Activated T-cell treated with anti-CD3 and anti-CD28 coated beads, Interleukin-2, amount 50 U/mL, for 48 hours (primary cell): Measurements from ENCODE around the gene SPINK7.
"Not testable (repeated sequence)": the region's sequence is repeated elsewhere in the genome, so short reads cannot be mapped to it uniquely, and the experiment has no call there.

Experiments used
- DNase-seq, 2 experiments: peaks; one replicate each; pipeline ENCODE4 v3.0.0-alpha.2; 2020

The SPINK7 gene

GRCh38 chr5:148312153-148312552 lies at the start of gene SPINK7:
SPINK7 (plus strand) TSS chr5:148312423; CDS start chr5:148312484, 61 bp downstream.
- no peak for DNase-seq

GRCh38 chr5:148267962-148268361 lies 44.3 kb upstream of the SPINK7 start:
- DNase-seq: no peak

GRCh38 chr5:148268566-148268965 lies 43.7 kb upstream of the SPINK7 start, which contains the start of gene SPINK13:
SPINK13 (plus strand) TSS chr5:148268794; CDS start chr5:148270073, 1,279 bp downstream.
- DNase-seq: no peak

- DNase-seq: not testable (repeated sequence)
These were observed 37.1 kb upstream of the SPINK7 start for GRCh38 chr5:148275129-148275528.

- not testable (repeated sequence) for DNase-seq
These were observed 31.3 kb upstream of the SPINK7 start for GRCh38 chr5:148280893-148281292.

- not testable (repeated sequence) for DNase-seq
These were observed 30.9 kb upstream of the SPINK7 start for GRCh38 chr5:148281336-148281735.

- DNase-seq: no peak
These were observed 21.7 kb upstream of the SPINK7 start for GRCh38 chr5:148290271-148291195.

- DNase-seq: no peak
These were observed 14.5 kb upstream of the SPINK7 start for GRCh38 chr5:148297731-148298130.

GRCh38 chr5:148306446-148306845 lies 5.8 kb upstream of the SPINK7 start:
- DNase-seq: no peak

GRCh38 chr5:148309019-148309418 lies 3.2 kb upstream of the SPINK7 start:
- no peak for DNase-seq

- no peak for DNase-seq
These were observed 2.5 kb upstream of the SPINK7 start for GRCh38 chr5:148309746-148310145.

- no peak for DNase-seq
These were observed 739 bp upstream of the SPINK7 start for GRCh38 chr5:148311484-148311883.

GRCh38 chr5:148314187-148314586 lies 2.0 kb downstream of the SPINK7 start:
- no peak for DNase-seq

GRCh38 chr5:148314731-148315130 lies 2.5 kb downstream of the SPINK7 start:
- DNase-seq: no peak

GRCh38 chr5:148320011-148320963 lies 8.1 kb downstream of the SPINK7 start:
- DNase-seq: peak; percentile 33 to 47

- DNase-seq: no peak
These were observed 21.1 kb downstream of the SPINK7 start for GRCh38 chr5:148333262-148333849.

GRCh38 chr5:148335259-148335658 lies 23.0 kb downstream of the SPINK7 start, which contains the start of gene SPINK9:
SPINK9 (plus strand) TSS chr5:148335559; CDS start chr5:148335614, 55 bp downstream.
- DNase-seq: no peak

GRCh38 chr5:148336704-148337435 lies 24.6 kb downstream of the SPINK7 start:
- no peak for DNase-seq

GRCh38 chr5:148342371-148343045 lies 30.3 kb downstream of the SPINK7 start:
- no peak for DNase-seq

- no peak for DNase-seq
These were observed 30.8 kb downstream of the SPINK7 start for GRCh38 chr5:148343046-148343407.
